CD4-positive, alpha-beta T cell treated with Interleukin-15 for 4 hours (primary cell): ENCODE measurements around the gene ZER1.
"Not testable (repeated sequence)": the region's sequence is repeated elsewhere in the genome, so short reads cannot be mapped to it uniquely, and the experiment has no call there.

Experiments
- DNase-seq: peaks from one replicate; pipeline ENCODE4 v3.0.0-alpha.2; 2020; ENCODE audit warnings: low spot score

Gene ZER1

GRCh38 chr9:128787659-128788058, 15.9 kb upstream of the ZER1 start:
- no peak for DNase-seq

- DNase-seq: peak; percentile 88
Measured at GRCh38 chr9:128786681-128787601, 15.2 kb upstream of the ZER1 start, which contains the start of gene TBC1D13. TBC1D13 (plus strand) TSS chr9:128787253; CDS start chr9:128787354, 101 bp downstream.

GRCh38 chr9:128785427-128785826, 13.7 kb upstream of the ZER1 start:
- no peak for DNase-seq

- no peak for DNase-seq
Measured at GRCh38 chr9:128782669-128783068, 10.9 kb upstream of the ZER1 start.

GRCh38 chr9:128781187-128782070, 9.7 kb upstream of the ZER1 start:
- no peak for DNase-seq

GRCh38 chr9:128780093-128780492, 8.4 kb upstream of the ZER1 start:
- DNase-seq: not testable (repeated sequence)

GRCh38 chr9:128774804-128775203, 3.1 kb upstream of the ZER1 start:
- no peak for DNase-seq

GRCh38 chr9:128773049-128773448, 1.3 kb upstream of the ZER1 start:
- DNase-seq: no peak

GRCh38 chr9:128771094-128771721, 519 bp downstream of the ZER1 start:
- peak; percentile 7 for DNase-seq

GRCh38 chr9:128770286-128771030, 1.3 kb downstream of the ZER1 start:
- no peak for DNase-seq

GRCh38 chr9:128768606-128769005, 3.1 kb downstream of the ZER1 start:
- DNase-seq: no peak

- DNase-seq: no peak
Measured at GRCh38 chr9:128765499-128765898, 6.2 kb downstream of the ZER1 start.

GRCh38 chr9:128764361-128764760, 7.4 kb downstream of the ZER1 start:
- DNase-seq: no peak

GRCh38 chr9:128762671-128763449, 8.9 kb downstream of the ZER1 start:
- DNase-seq: no peak

- DNase-seq: no peak
Measured at GRCh38 chr9:128757602-128758001, 14.1 kb downstream of the ZER1 start.

GRCh38 chr9:128753627-128754026, 18.1 kb downstream of the ZER1 start:
- no peak for DNase-seq

- DNase-seq: no peak
Measured at GRCh38 chr9:128750926-128751595, 20.7 kb downstream of the ZER1 start.

- DNase-seq: no peak
Measured at GRCh38 chr9:128747241-128747640, 24.5 kb downstream of the ZER1 start.

- DNase-seq: no peak
Measured at GRCh38 chr9:128743421-128743820, 28.3 kb downstream of the ZER1 start.

GRCh38 chr9:128742401-128742800, 29.3 kb downstream of the ZER1 start:
- DNase-seq: no peak
